ENCODE data around the gene CDK5R2. TPM values are rescaled to one million over a fixed set of nuclear protein-coding genes. Genes with fewer than 3 reads are reported as not detected.

The CDK5R2 gene
- total RNA-seq, 1 experiment from 2014 or later, result 0.05 TPM

DNA sequence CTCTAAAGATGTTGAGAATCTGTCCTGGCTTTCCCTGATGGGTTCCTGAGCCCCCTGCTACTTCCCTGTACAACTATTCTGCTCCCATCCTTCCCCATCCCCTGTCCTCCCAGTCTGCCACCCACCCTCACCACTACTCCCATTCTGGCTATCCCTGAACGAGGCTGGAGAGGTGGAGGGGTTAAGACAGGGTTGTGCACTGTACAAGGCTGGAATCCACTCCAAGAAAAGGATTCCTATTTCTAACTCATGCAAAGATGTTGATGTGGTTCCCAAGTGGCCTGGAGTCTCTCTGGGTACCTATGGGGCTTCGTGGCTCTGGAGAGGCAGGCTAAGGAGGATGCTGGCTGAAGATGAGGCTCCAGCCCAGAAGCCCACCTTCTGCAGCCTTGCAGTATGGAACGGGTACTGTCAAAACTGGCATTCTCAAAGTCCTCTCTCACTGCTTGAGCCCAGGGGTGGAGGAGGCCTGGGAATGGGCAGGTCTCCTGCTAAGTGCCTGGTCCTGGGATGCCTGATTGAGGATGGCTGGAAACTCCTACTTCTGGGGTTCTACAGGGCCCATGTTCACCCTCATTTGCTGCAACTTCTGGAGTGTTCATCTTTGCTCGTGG lies 26.8 kb downstream of the CDK5R2 start:
- DNase-seq (ENCODE audit: low read depth), result no peak

DNA sequence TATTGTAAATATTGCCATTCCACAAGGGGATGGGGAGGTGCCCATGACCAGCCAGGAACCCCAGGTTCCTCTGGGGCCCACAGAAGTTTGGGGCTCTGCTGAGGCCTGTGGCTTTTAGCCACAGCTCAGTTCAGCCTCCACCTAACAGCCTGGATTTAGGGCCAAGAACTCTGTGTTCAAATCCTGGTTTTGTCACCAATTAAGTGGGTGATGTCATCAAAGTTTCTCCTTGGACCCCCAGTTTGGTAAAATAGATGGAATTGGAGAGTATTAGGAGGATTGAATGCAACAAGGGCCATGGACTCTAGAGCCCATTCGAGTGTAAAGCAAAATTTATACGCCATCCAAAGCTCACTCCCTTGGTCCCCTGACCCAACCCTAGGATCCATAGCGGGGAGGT lies 28.7 kb downstream of the CDK5R2 start:
- DNase-seq (ENCODE audit: low read depth), result no peak

GRCh38 chr2:218988650-218989049 lies 29.2 kb downstream of the CDK5R2 start:
- DNase-seq (ENCODE audit: low read depth), result no peak

GRCh38 chr2:218990052-218990451 lies 30.6 kb downstream of the CDK5R2 start:
- DNase-seq (ENCODE audit: low read depth), result no peak

DNA sequence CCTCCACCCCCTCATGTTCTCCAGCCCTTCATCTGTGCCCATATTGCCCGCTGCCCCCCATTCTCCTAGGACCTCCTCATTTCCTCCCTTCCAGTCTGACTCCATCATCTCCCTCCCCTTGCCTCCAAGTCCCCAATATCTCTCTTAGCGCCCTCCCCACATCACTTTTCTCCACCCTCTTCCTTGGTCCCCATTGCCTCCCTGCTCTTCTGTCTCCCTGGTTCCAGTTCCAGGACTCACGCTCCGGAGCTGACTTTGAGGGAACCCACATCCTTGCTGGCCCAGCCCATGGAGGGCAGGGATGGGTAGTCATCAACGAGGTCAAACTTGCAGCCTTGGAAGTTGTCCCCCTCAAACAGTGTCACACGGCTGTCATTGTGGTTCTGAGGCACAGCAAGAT lies 31.1 kb downstream of the CDK5R2 start:
- DNase-seq (ENCODE audit: low read depth), result no peak

DNA sequence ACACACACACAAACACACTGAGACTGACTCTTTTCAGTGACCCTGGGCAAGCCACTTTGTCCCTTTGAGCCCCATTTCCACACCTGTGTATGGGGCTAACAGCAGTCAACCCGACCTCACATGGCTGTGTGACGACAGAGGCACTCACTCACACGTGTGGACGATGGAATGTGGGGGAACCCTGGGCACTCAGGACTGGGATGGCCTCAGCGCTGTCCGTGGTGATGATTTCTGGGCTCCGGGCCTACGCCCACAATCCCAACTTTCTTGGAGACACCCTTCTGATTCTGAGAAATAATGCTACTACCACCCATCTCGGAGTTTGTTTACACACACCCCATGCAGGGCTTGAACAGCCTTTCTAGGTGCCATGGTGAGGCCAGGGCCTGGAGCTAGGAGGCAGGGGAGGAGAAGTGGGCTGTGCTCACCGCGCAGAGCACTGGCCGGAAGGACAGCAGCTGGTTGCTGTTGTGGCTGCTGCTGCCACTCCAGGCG lies 32.3 kb downstream of the CDK5R2 start:
- DNase-seq (ENCODE audit: low read depth), result peak; percentile 40

GRCh38 chr2:218992196-218992595 lies 32.7 kb downstream of the CDK5R2 start:
- no peak for DNase-seq (ENCODE audit: low read depth)

GRCh38 chr2:218992703-218993344 lies 33.4 kb downstream of the CDK5R2 start:
- DNase-seq (ENCODE audit: low read depth), result peak; percentile 8

GRCh38 chr2:218993345-218994315 lies 34.2 kb downstream of the CDK5R2 start, which contains the start of gene CRYBA2:
Gene CRYBA2 (minus strand): TSS chr2:218993422. CDS start chr2:218993176, 246 bp downstream.
- DNase-seq (ENCODE audit: low read depth), result peak; percentile 39

- DNase-seq (ENCODE audit: low read depth), result no peak
These were observed 36.1 kb downstream of the CDK5R2 start for GRCh38 chr2:218995561-218995960.

DNA sequence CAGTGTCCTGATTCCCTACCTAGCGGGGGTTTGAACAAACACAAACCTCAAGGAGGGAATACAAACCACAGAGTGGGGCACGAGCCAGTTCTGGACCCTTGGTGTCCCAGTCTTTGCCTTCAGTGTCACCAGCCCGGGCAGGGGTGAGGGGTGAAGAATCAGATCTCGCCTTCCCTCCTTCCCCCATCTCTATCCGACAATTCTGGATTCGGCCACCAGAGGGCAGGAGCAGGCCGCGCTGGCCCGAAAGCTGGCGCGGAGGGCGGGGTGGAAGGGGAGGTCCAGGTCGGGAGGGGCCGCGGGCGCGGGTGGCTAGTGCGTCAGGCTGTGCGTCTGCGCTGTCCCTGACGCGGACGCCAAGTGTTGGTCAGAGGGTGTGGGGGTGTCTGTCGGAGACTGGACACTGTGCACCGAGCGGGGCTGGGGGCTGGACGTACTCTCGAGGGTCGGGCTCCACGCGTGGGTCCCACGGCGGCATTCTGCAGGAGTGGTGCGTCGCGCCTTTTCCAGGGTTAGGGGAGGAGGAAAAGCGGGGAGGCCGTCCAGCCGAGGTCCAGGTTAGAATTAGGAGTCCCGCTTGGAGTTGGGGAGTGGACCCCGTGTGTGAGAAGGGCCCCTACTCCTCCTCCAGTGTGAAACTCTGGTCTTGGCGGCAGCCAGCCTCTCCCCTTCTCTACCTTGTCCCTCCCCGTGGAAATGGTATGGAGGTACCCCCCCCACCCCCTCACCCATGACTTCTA lies 36.7 kb downstream of the CDK5R2 start:
- DNase-seq (ENCODE audit: low read depth), result peak; percentile 68

GRCh38 chr2:218996937-218997336 lies 37.5 kb downstream of the CDK5R2 start:
- DNase-seq (ENCODE audit: low read depth), result no peak

DNA sequence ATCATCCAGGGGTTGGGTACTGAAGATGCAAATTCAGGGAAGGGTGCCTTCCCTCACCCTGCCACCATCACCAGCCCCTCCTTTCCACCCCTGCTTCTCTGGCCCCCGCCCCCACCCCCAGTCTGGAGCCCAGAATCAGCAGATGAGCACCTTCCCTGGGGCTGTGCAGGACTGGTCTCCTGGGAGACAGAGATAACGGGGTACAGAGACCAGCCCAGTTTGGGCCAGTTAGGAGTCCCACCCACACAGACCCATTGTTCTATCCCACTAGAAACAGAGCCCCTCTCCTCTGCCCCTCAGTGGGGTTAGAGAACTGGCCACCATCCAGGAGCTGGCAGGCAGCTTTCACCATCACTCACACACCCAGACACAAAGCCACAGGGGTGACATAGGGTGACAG lies 38.3 kb downstream of the CDK5R2 start:
- DNase-seq (ENCODE audit: low read depth), result no peak

DNA sequence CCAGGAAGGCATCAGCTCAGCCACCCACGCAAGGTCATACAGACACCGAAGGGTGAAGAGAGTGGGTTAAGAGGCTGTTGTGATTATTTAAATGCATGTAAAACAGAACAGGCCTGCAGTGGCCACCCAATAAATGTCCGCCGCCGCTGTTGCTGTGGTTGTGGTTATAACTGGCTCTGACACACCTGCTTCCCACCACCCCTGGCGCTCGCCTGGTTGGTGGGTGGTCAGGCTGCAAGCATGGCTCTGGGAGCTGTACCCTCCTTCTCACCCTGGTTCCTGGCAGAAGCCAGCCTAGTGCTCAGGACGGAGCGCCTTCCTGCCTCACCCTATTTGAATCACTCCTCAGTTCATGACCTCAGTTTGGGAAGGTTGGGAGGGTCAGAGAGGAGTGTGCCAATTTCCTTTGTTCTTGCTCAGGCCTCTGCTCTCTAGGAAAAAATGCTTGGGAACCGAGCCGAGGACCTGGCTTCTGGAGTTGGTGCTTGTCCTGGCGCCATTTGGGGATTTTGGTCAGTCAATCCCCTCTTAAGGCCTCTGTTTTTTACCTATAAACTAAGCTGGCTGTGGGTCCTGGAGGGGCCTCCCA lies 39.0 kb downstream of the CDK5R2 start:
- DNase-seq (ENCODE audit: low read depth), result no peak

GRCh38 chr2:218999021-218999880 lies 39.8 kb downstream of the CDK5R2 start:
- no peak for DNase-seq (ENCODE audit: low read depth)

DNA sequence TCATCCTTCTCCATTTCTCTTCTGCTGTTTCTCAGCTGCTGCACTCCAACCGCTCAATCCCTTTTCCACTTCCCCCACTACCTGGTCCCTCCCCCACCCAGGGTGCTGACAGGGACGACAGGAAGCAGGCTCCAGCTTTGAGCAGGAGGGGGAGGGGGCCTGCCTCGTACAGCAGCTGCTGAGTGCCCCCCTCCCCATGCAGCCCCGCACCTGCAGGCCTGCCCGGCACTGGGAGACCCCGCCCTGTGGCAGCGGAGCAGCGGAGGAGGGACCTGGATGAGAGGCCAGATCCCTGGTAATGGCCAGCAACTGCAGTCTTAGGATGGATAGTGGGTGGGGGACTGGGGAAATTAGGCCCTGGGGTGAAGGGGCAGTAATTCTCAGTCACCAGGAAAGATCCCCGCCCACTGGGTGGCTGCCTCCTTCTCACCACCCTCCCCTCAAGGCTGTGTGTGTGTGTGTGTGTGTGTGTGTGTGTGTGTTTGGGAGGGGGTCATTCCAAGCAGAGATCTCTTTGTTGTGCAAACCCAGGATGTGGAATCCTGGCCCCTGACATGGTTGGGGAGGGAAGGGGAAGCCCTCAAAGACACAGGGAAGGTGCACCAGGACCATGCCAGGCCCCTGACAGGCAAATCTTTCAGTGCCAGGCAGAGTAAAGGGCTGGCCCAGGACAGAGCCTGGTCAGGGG lies 40.6 kb downstream of the CDK5R2 start:
- no peak for DNase-seq (ENCODE audit: low read depth)

DNA sequence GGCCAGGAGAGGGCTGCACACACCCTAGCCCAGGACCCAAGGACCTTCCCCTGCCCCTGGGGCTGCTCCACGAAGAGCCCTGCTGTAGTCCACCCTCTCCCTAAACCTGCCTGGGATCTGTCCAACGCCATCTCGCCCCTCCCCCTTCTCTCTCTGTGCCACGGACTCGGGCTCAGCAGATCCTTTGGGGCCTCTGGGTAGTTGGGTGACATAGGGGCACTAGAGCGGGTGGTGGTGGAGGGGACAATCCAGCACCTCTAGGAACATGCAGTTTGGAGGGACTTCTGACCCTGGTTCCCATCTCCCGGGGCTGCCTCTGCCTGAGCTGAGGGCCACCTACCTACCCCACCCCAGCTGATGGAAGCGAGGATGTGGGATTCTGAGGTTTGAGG lies 41.1 kb downstream of the CDK5R2 start:
- no peak for DNase-seq (ENCODE audit: low read depth)

DNA sequence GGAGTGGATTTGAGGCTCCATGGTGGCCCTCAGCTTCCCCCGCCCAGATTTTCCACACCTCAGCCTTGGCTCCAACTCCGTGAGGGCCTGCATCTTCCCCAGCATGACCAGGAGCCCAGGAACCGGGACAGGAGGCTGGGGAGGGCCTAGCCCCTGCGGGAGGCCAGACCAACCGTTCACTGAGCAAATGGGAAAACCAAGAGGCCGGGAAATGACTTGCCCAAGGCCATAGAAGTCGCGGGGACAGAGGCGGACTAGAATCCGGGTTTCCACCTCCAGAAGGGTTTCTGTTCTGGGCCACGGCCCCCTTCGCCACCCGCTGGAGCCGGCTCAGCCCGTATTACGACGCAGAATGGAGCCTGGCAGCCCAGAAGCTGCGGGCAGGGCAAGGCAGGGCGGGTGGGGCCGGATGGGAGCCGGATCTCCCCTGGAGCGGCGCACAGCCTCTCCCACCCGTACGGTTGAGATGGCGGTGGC lies 41.7 kb downstream of the CDK5R2 start:
- no peak for DNase-seq (ENCODE audit: low read depth)

- peak; percentile 15 for DNase-seq (ENCODE audit: low read depth)
These were observed 42.3 kb downstream of the CDK5R2 start for GRCh38 chr2:219001577-219002394.

Data from M059J (cell line).